Parathyroid adenoma (tissue), 2 donors: ENCODE results near the gene PRRG4.

Experiments used
- H2AFZ ChIP-seq: fragments of 300-600 bp; sonication (generic); one replicate; pipeline ENCODE4 v1.7.0; 2017; ENCODE audit warnings: antibody characterized with exemption, mild to moderate bottlenecking
- H3K27ac ChIP-seq: fragments of 300-600 bp; sonication (generic); one replicate; pipeline ENCODE4 v1.7.0; 2017
- H3K27me3 ChIP-seq: fragments of 300-600 bp; sonication (generic); one replicate; pipeline ENCODE4 v1.7.0; 2017; ENCODE audit warnings: low read length; ENCODE audit not compliant: control insufficient read depth, insufficient read depth
- H3K36me3 ChIP-seq: fragments of 300-600 bp; sonication (generic); one replicate; pipeline ENCODE4 v1.7.0; 2017; ENCODE audit warnings: low read length; ENCODE audit not compliant: control insufficient read depth, insufficient read depth
- H3K4me1 ChIP-seq: fragments of 300-600 bp; sonication (generic); one replicate; pipeline ENCODE4 v1.7.0; 2017; ENCODE audit warnings: control low read depth
- H3K4me2 ChIP-seq: fragments of 300-600 bp; sonication (generic); one replicate; pipeline ENCODE4 v1.7.0; 2017; ENCODE audit warnings: low read length
- H3K4me3 ChIP-seq: fragments of 300-600 bp; sonication (generic); one replicate; pipeline ENCODE4 v1.7.0; 2017; ENCODE audit warnings: low read depth, low read length
- H3K79me2 ChIP-seq: fragments of 300-600 bp; sonication (generic); one replicate; pipeline ENCODE4 v1.7.0; 2017; ENCODE audit warnings: control low read depth
- H3K9ac ChIP-seq: fragments of 300-600 bp; sonication (generic); one replicate; pipeline ENCODE4 v1.7.0; 2017; ENCODE audit warnings: mild to moderate bottlenecking
- H3K9me3 ChIP-seq: fragments of 300-600 bp; sonication (generic); one replicate; pipeline ENCODE4 v1.7.0; 2017; ENCODE audit warnings: low read length; ENCODE audit not compliant: control insufficient read depth
- TF ChIP-seq, protein P1 (sequence below): fragments of 300-600 bp; sonication (generic); IDR thresholded peaks from one replicate; pipeline ENCODE4 v1.7.0; 2017; ENCODE audit warnings: antibody characterized with exemption, mild to moderate bottlenecking
- donor health status: primary hyperparathyroidism.

PRRG4 gene

GRCh38 chr11:32870676-32871075 lies 40.9 kb downstream of the PRRG4 start:
- Histone ChIP-seq H3K4me1 (no peaks in the 10 kb centered on the region), H3K79me2 (no peaks in the 10 kb centered on the region), H3K9ac (no peak overlapping the region), H3K27ac (no peak overlapping the region), H3K4me2 (no peak overlapping the region), H3K36me3 (no peaks in the 10 kb centered on the region), H3K27me3 (no peaks in the 10 kb centered on the region), H2AFZ (no peak overlapping the region), H3K9me3 (no peaks in the 10 kb centered on the region), H3K4me3 (no peak overlapping the region)
- TF ChIP-seq, protein P1, sequence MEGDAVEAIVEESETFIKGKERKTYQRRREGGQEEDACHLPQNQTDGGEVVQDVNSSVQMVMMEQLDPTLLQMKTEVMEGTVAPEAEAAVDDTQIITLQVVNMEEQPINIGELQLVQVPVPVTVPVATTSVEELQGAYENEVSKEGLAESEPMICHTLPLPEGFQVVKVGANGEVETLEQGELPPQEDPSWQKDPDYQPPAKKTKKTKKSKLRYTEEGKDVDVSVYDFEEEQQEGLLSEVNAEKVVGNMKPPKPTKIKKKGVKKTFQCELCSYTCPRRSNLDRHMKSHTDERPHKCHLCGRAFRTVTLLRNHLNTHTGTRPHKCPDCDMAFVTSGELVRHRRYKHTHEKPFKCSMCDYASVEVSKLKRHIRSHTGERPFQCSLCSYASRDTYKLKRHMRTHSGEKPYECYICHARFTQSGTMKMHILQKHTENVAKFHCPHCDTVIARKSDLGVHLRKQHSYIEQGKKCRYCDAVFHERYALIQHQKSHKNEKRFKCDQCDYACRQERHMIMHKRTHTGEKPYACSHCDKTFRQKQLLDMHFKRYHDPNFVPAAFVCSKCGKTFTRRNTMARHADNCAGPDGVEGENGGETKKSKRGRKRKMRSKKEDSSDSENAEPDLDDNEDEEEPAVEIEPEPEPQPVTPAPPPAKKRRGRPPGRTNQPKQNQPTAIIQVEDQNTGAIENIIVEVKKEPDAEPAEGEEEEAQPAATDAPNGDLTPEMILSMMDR = no peak

DNA sequence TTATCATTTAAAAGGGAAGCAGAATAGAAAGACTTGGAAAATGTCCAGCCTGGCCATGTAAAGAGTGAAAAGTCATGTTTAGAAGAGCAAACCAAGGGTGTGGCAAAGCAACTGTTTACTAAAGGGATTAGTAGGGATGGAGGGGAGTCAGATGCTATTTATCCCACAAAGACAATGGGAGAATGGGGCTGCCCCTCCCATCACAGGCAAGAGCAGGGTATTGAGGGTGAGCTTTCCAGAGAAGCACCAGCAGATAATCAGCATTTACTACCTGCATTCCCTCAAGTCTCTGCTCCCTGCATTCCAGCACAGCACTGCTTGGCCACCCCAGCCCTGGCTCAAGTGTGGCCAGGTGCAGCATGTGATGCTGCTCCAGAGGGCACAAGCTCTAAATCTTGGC lies 44.4 kb downstream of the PRRG4 start:
- H3K79me2 ChIP-seq = no peaks in the 10 kb centered on the region
- no peaks in the 10 kb centered on the region for H3K4me1 ChIP-seq
- H3K4me3 ChIP-seq = no peak overlapping the region
- no peak overlapping the region for H3K4me2 ChIP-seq
- no peaks in the 10 kb centered on the region for H3K36me3 ChIP-seq
- TF ChIP-seq, protein P1 = no peak
- no peak overlapping the region for H3K9ac ChIP-seq
- H2AFZ ChIP-seq = no peak overlapping the region
- no peaks in the 10 kb centered on the region for H3K9me3 ChIP-seq
- no peaks in the 10 kb centered on the region for H3K27me3 ChIP-seq
- no peak overlapping the region for H3K27ac ChIP-seq

- Histone ChIP-seq H3K79me2 (no peaks in the 10 kb centered on the region), H3K36me3 (no peaks in the 10 kb centered on the region), H3K4me3 (no peak overlapping the region), H2AFZ (no peak overlapping the region), H3K9ac (no peak overlapping the region), H3K4me2 (no peak overlapping the region), H3K27ac (no peak overlapping the region), H3K27me3 (no peaks in the 10 kb centered on the region), H3K9me3 (no peaks in the 10 kb centered on the region), H3K4me1 (no peaks in the 10 kb centered on the region)
- TF ChIP-seq, protein P1 = no peak
These were observed 51.6 kb downstream of the PRRG4 start for GRCh38 chr11:32881286-32881685.

DNA sequence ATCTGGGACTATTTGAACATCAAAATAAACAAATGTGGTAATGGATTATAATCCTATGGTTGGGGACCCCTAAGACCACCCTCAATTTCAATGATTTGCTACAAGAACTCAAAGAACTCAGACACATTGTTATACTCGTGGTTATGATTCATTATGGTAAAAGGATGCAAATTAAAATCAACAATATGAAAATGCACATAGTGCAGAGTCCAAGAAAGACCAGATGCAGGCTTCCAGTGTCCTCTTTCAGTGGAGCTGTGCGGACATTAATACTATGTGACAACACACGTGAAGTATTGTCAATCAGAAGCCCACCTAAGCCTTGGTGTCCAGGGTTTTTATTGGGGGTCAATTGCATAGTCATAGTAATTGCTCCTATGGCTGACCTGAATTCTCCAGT lies 53.7 kb downstream of the PRRG4 start:
- TF ChIP-seq, protein P1 = no peak
- H3K9me3 ChIP-seq = no peaks in the 10 kb centered on the region

DNA sequence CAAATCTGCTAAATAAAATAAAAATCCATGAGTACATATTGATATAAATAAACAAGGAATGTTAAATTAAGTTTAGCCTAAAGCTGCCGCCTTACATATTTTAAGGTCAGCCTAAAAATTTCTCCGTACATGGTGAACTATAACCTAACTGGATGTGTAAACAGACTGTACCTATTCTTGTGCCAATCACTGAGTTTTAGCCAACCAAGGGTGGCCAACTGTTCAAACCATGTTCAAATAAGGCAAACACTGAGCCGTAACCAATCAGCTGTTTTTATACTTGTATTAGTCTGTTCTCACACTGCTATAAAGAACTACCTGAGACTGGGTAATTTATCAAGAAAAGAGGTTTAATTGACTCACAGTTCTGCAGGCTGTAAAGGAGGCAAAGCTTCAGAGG lies 54.3 kb downstream of the PRRG4 start:
- TF ChIP-seq, protein P1 = no peak
- no peaks in the 10 kb centered on the region for H3K4me1 ChIP-seq
- H3K9me3 ChIP-seq = no peaks in the 10 kb centered on the region
- H3K4me3 ChIP-seq = no peak overlapping the region
- no peak overlapping the region for H3K27ac ChIP-seq
- H3K4me2 ChIP-seq = no peak overlapping the region
- no peaks in the 10 kb centered on the region for H3K27me3 ChIP-seq
- no peaks in the 10 kb centered on the region for H3K79me2 ChIP-seq
- no peak overlapping the region for H2AFZ ChIP-seq
- H3K9ac ChIP-seq = no peak overlapping the region
- no peaks in the 10 kb centered on the region for H3K36me3 ChIP-seq

More for the DNA sequence above, 53.7 kb downstream of the PRRG4 start:
- Histone ChIP-seq H3K36me3 (no peaks in the 10 kb centered on the region), H2AFZ (no peak overlapping the region), H3K9ac (no peak overlapping the region), H3K27ac (no peak overlapping the region), H3K4me2 (no peak overlapping the region), H3K4me3 (no peak overlapping the region), H3K27me3 (no peaks in the 10 kb centered on the region), H3K79me2 (no peaks in the 10 kb centered on the region), H3K4me1 (no peaks in the 10 kb centered on the region)
